Liver (tissue), 9 donors: Measurements from ENCODE around the gene ZNF343. TPM values are rescaled to one million over a fixed set of nuclear protein-coding genes. Genes with fewer than 3 reads are reported as not detected.

Experiments
- DNase-seq: peaks from one replicate; pipeline ENCODE4 v3.0.0-alpha.2; 2017; ENCODE audit warnings: low spot score
- H3K27ac ChIP-seq, 2 donors: one replicate each; pipeline ENCODE4 v1.7.0; 2013; ENCODE audit warnings: inconsistent platforms in 2 of 2, low read length in 2 of 2, control low read depth in 1 of 2, low read depth in 1 of 2, mild to moderate bottlenecking in 1 of 2
- H3K27me3 ChIP-seq, 4 donors: one replicate each; pipeline versions ENCODE4 v1.6.1 to v1.7.0; 2013; ENCODE audit warnings: low read length in 3 of 4, inconsistent platforms in 1 of 4, mild to moderate bottlenecking in 1 of 4, moderate library complexity in 1 of 4; ENCODE audit not compliant: control insufficient read depth in 4 of 4, insufficient read depth in 4 of 4
- H3K36me3 ChIP-seq, 4 donors: one replicate each; pipeline versions ENCODE4 v1.6.1 to v1.7.0; 2013; ENCODE audit warnings: low read length in 3 of 4, mild to moderate bottlenecking in 3 of 4, low read depth in 1 of 4, moderate library complexity in 1 of 4; ENCODE audit not compliant: control insufficient read depth in 4 of 4, insufficient read depth in 3 of 4
- H3K4me1 ChIP-seq, 4 donors: one replicate each; pipeline versions ENCODE4 v1.6.1 to v1.7.0; 2013; ENCODE audit warnings: low read length in 3 of 4, mild to moderate bottlenecking in 3 of 4, moderate library complexity in 1 of 4; ENCODE audit not compliant: control insufficient read depth in 4 of 4, insufficient read depth in 4 of 4
- H3K4me3 ChIP-seq, 3 donors: one replicate each; pipeline versions ENCODE4 v1.6.1 to v1.7.0; 2013; ENCODE audit warnings: low read length in 3 of 3, control low read depth in 1 of 3, low read depth in 1 of 3, mild to moderate bottlenecking in 1 of 3
- H3K9ac ChIP-seq, 2 donors: one replicate each; pipeline ENCODE4 v1.7.0; 2013; ENCODE audit warnings: low read length in 2 of 2, mild to moderate bottlenecking in 2 of 2, moderate library complexity in 2 of 2, control low read depth in 1 of 2, low read depth in 1 of 2
- H3K9me3 ChIP-seq, 4 donors: one replicate each; pipeline versions ENCODE4 v1.6.1 to v1.7.0; 2013; ENCODE audit warnings: low read length in 3 of 4; ENCODE audit not compliant: control insufficient read depth in 4 of 4
- ATF3 ChIP-seq: IDR thresholded peaks from 2 replicates; pipeline ENCODE4 v1.6.1; 2016; ENCODE audit warnings: antibody characterized with exemption
- EGR1 ChIP-seq, 2 donors: IDR thresholded peaks; 2 replicates each; pipeline ENCODE4 v1.6.1; 2016 to 2018; ENCODE audit warnings: antibody characterized with exemption in 2 of 2, low read depth in 2 of 2
- FOXA1 ChIP-seq: IDR thresholded peaks from 2 replicates; pipeline ENCODE4 v1.6.1; 2016; ENCODE audit warnings: antibody characterized with exemption
- FOXA2 ChIP-seq: IDR thresholded peaks from 2 replicates; pipeline ENCODE4 v1.6.1; 2016; ENCODE audit warnings: antibody characterized with exemption
- GABPA ChIP-seq, 2 donors: IDR thresholded peaks in 1 of 2; conservative IDR thresholded peaks in 1 of 2; 2 replicates each; pipeline ENCODE4 v1.6.1; 2016; ENCODE audit warnings: antibody characterized with exemption in 2 of 2, mild to moderate bottlenecking in 1 of 2, moderate library complexity in 1 of 2
- HNF4A ChIP-seq, 2 donors: conservative IDR thresholded peaks; 2 replicates each; pipeline ENCODE4 v1.6.1; 2016; ENCODE audit warnings: antibody characterized with exemption in 2 of 2, mild to moderate bottlenecking in 2 of 2
- HNF4G ChIP-seq: IDR thresholded peaks from 2 replicates; pipeline ENCODE4 v1.6.1; 2016; ENCODE audit warnings: antibody characterized with exemption
- JUND ChIP-seq, 2 donors: IDR thresholded peaks; 2 replicates each; pipeline ENCODE4 v1.6.1; 2016; ENCODE audit warnings: antibody characterized with exemption in 2 of 2
- MAX ChIP-seq: IDR thresholded peaks from 2 replicates; pipeline ENCODE4 v1.6.1; 2016; ENCODE audit warnings: antibody characterized with exemption
- NR2F2 ChIP-seq: IDR thresholded peaks from 2 replicates; pipeline ENCODE4 v1.6.1; 2016; ENCODE audit warnings: antibody characterized with exemption
- RAD21 ChIP-seq, 2 donors: IDR thresholded peaks; 2 replicates each; pipeline ENCODE4 v1.6.1; 2016; ENCODE audit warnings: antibody characterized with exemption in 2 of 2, mild to moderate bottlenecking in 2 of 2
- REST ChIP-seq: IDR thresholded peaks from 2 replicates; pipeline ENCODE4 v1.6.1; 2016; ENCODE audit warnings: antibody characterized with exemption, mild to moderate bottlenecking
- RXRA ChIP-seq, 2 donors: IDR thresholded peaks; 2 replicates each; pipeline ENCODE4 v1.6.1; 2017 to 2018; ENCODE audit warnings: antibody characterized with exemption in 2 of 2, mild to moderate bottlenecking in 1 of 2
- SP1 ChIP-seq: IDR thresholded peaks from 2 replicates; pipeline ENCODE4 v1.6.1; 2018; ENCODE audit warnings: antibody characterized with exemption, mild to moderate bottlenecking
- TAF1 ChIP-seq: conservative IDR thresholded peaks from 2 replicates; pipeline ENCODE4 v1.6.1; 2016; ENCODE audit warnings: antibody characterized with exemption, mild to moderate bottlenecking
- YY1 ChIP-seq: IDR thresholded peaks from 2 replicates; pipeline ENCODE4 v1.6.1; 2016; ENCODE audit warnings: antibody characterized with exemption, mild to moderate bottlenecking
- ZBTB33 ChIP-seq: IDR thresholded peaks from 2 replicates; pipeline ENCODE4 v1.6.1; 2016; ENCODE audit warnings: antibody characterized with exemption
- WGBS: extraction: QIAGEN DNeasy Blood & Tissue Kit; methylation state at CpG from one replicate; pipeline ENCODE4 v1.1.7; 2013; 5-methylcytosine and 5-hydroxymethylcytosine counted together
- polyA plus RNA-seq, 2 donors: library from polyadenylated mRNA; stranded (reverse) in 1 of 2; unstranded in 1 of 2; fragments of 200-250 nt in 1 of 2; fragments of >200 nt in 1 of 2; fragmentation: Nextera tagmentation in 1 of 2; extraction: Ambion mirVana in 1 of 2; gene quantifications; one replicate each; pipeline versions ENCODE4 v1.2.1 to v1.2.3, GENCODE V29; 2013 to 2015
- total RNA-seq, 2 donors: library from RNA; depleted of rRNA; stranded (reverse); fragments of >200 nt; gene quantifications; one replicate each; pipeline ENCODE4 v1.2.3, GENCODE V29; 2014
- TF ChIP-seq, protein P1 (sequence below): fragments of 150-350 bp; IDR thresholded peaks from 2 replicates; pipeline ENCODE4 v1.5.1; 2017; ENCODE audit warnings: improper control_type of control experiment, low read depth, low read length; ENCODE audit not compliant: missing input control
- donor health status: healthy.
- donor health status: healthy.
- donor health status: healthy.
- donor health status: healthy.
- donor health status: healthy.

ZNF343 gene
- total and polyA plus RNA-seq, 4 donors: 3.3 to 10.5 (median 4.2) TPM

DNA sequence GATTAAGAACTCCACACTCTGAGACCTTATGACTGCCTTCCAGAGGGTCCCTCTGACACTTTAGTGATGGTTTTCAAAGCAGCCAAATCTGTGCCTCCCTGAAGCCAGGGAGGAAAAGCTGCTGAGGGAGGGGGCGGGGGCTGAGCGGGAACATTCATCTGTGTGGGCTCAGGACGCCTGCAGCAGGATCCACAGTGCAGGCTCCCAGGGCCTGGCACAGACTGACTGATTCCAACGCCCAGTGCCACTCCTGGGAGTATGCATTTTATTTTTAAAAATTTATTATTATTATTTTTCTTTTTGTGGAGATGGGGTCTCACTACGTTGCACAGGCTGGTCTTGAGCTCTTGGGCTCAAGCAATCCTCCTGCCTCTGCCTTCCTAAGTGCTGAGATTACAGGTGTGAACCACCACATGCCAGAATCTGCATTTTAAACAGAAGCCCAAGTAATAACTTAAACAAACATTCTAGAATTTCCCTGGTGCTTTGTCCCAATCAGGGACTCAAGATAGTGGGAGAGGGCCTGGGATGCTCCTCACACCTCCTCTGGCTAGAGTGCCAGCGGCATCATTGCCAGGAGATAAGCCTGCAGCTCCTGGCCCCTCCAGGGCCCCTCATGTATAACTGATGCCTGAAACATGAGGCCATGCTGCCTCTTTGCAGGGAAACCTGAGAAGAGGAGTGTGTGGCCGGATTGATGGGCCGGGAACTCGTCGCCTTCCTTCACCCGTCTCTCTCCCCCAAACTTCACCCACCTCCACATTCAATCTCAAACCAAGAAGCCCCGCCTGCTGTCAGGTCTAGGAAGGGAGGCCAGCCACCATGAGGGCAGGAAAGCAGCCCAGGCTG is 27.2 kb upstream of the ZNF343 start:
- DNase-seq: no peak
- WGBS: 71% methylated on average over 12 of the region's 12 CpGs
- H3K36me3 ChIP-seq: no peaks in the 10 kb centered on the region

DNA sequence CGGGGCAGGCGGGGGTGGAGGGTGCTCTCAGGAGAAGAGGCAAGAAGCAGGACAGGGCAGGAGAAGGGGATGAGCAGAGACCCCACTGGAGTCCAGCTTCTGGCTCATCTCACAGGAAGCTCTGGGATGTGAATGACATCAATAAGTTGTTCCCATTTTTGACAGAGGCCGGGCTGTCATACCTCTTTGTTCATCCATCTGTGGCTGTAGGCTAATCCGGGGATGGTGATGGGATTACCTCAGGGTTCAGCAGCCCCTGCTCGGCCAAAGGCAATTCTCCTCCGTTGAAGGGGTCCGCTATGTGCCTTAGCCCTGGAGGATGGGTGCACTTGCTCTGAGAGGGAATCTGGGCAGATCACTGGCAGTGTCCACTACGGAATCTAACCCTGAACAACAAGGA is 24.4 kb upstream of the ZNF343 start:
- Histone ChIP-seq H3K36me3 (no peaks in the 10 kb centered on the region), H3K9ac (no peak overlapping the region), H3K27me3 (peaks cover 0 to 5% (median 0%) of the 10 kb centered on the region in 4 donors), H3K9me3 (no peaks in the 10 kb centered on the region), H3K4me3 (no peak overlapping the region), H3K27ac (no peak overlapping the region), H3K4me1 (no peaks in the 10 kb centered on the region)
- no peak for DNase-seq
- 91% methylated on average over 8 of the region's 8 CpGs for WGBS
- TF ChIP-seq MAX (no peak), EGR1 (IDR thresholded peaks at IDR 0.05; ENCODE audit: low read depth in 2 of 2) (no peak), ZBTB33 (no peak), NR2F2 (no peak), HNF4A (conservative IDR thresholded peaks at IDR 0.05) (no peak), YY1 (no peak), SP1 (no peak), REST (no peak), HNF4G (no peak), GABPA (IDR thresholded peaks at IDR 0.05 in 1 of 2, conservative IDR thresholded peaks at IDR 0.05 in 1 of 2) (no peak), FOXA1 (no peak), FOXA2 (no peak), JUND (IDR thresholded peaks at IDR 0.05) (no peak), TAF1 (no peak), RXRA (IDR thresholded peaks at IDR 0.05) (no peak), ATF3 (no peak), RAD21 (IDR thresholded peaks at IDR 0.05) (no peak)
- TF ChIP-seq, protein P1, sequence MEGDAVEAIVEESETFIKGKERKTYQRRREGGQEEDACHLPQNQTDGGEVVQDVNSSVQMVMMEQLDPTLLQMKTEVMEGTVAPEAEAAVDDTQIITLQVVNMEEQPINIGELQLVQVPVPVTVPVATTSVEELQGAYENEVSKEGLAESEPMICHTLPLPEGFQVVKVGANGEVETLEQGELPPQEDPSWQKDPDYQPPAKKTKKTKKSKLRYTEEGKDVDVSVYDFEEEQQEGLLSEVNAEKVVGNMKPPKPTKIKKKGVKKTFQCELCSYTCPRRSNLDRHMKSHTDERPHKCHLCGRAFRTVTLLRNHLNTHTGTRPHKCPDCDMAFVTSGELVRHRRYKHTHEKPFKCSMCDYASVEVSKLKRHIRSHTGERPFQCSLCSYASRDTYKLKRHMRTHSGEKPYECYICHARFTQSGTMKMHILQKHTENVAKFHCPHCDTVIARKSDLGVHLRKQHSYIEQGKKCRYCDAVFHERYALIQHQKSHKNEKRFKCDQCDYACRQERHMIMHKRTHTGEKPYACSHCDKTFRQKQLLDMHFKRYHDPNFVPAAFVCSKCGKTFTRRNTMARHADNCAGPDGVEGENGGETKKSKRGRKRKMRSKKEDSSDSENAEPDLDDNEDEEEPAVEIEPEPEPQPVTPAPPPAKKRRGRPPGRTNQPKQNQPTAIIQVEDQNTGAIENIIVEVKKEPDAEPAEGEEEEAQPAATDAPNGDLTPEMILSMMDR: no peak

More for the DNA sequence above, 27.2 kb upstream of the ZNF343 start:
- Histone ChIP-seq H3K4me1 (no peaks in the 10 kb centered on the region), H3K27me3 (peaks cover 0 to 11% (median 0%) of the 10 kb centered on the region in 4 donors), H3K4me3 (no peak overlapping the region), H3K27ac (no peak overlapping the region), H3K9me3 (no peaks in the 10 kb centered on the region), H3K9ac (no peak overlapping the region)
- TF ChIP-seq HNF4A (conservative IDR thresholded peaks at IDR 0.05) (no peak), GABPA (IDR thresholded peaks at IDR 0.05 in 1 of 2, conservative IDR thresholded peaks at IDR 0.05 in 1 of 2) (no peak)
